Measurements from ENCODE around the gene SLC12A7.

SLC12A7 gene

GRCh38 chr5:1088726-1089125 is 23.1 kb downstream of the SLC12A7 start:
- TF ChIP-seq POLR2AphosphoS5 (IDR thresholded peaks at IDR 0.05; ENCODE audit: low read depth, low read length) (no peak), TAF1 (IDR thresholded peaks at IDR 0.05; ENCODE audit: borderline replicate concordance, insufficient read depth, low read length) (no peak)

- TF ChIP-seq FOXP2 (optimal IDR thresholded peaks at IDR 0.05; ENCODE audit: borderline replicate concordance, extremely low read depth, extremely low read length, insufficient read depth), result no peak
- no peak for TF ChIP-seq TAF1 (IDR thresholded peaks at IDR 0.05; ENCODE audit: borderline replicate concordance, insufficient read depth, low read length)
- no peak for TF ChIP-seq REST (IDR thresholded peaks at IDR 0.05; ENCODE audit: insufficient read depth in 1 of 2, low read depth in 2 of 2, low read length in 2 of 2)
- no peak for TF ChIP-seq POLR2AphosphoS5 (IDR thresholded peaks at IDR 0.05; ENCODE audit: low read depth, low read length)
- no peak for TF ChIP-seq SIN3A (IDR thresholded peaks at IDR 0.05; ENCODE audit: borderline replicate concordance, insufficient read depth, low read length)
Measured at GRCh38 chr5:1088031-1088430, 23.8 kb downstream of the SLC12A7 start.

- TF ChIP-seq SIN3A (IDR thresholded peaks at IDR 0.05; ENCODE audit: borderline replicate concordance, insufficient read depth, low read length) (no peak), TAF1 (IDR thresholded peaks at IDR 0.05; ENCODE audit: borderline replicate concordance, insufficient read depth, low read length) (no peak), POLR2AphosphoS5 (IDR thresholded peaks at IDR 0.05; ENCODE audit: low read depth, low read length) (no peak), REST (IDR thresholded peaks at IDR 0.05; ENCODE audit: insufficient read depth in 1 of 2, low read depth in 2 of 2, low read length in 2 of 2) (no peak), FOXP2 (optimal IDR thresholded peaks at IDR 0.05; ENCODE audit: borderline replicate concordance, extremely low read depth, extremely low read length, insufficient read depth) (no peak)
Measured at GRCh38 chr5:1087428-1087827, 24.4 kb downstream of the SLC12A7 start.

- no peak for TF ChIP-seq SIN3A (IDR thresholded peaks at IDR 0.05; ENCODE audit: borderline replicate concordance, insufficient read depth, low read length)
- no peak for TF ChIP-seq TAF1 (IDR thresholded peaks at IDR 0.05; ENCODE audit: borderline replicate concordance, insufficient read depth, low read length)
- TF ChIP-seq POLR2AphosphoS5 (IDR thresholded peaks at IDR 0.05; ENCODE audit: low read depth, low read length), result no peak
- TF ChIP-seq REST (IDR thresholded peaks at IDR 0.05; ENCODE audit: insufficient read depth in 1 of 2, low read depth in 2 of 2, low read length in 2 of 2), result no peak
- TF ChIP-seq FOXP2 (optimal IDR thresholded peaks at IDR 0.05; ENCODE audit: borderline replicate concordance, extremely low read depth, extremely low read length, insufficient read depth), result no peak
Measured at GRCh38 chr5:1086871-1087270, 25.0 kb downstream of the SLC12A7 start.

GRCh38 chr5:1086137-1086536 is 25.7 kb downstream of the SLC12A7 start:
- TF ChIP-seq TAF1 (IDR thresholded peaks at IDR 0.05; ENCODE audit: borderline replicate concordance, insufficient read depth, low read length) (no peak), REST (IDR thresholded peaks at IDR 0.05; ENCODE audit: insufficient read depth in 1 of 2, low read depth in 2 of 2, low read length in 2 of 2) (0 out of 4 replicates have a peak, but pooled peaks of 1 of the 2 experiments have one; percentile 21)

Data from PFSK-1 (cell line).